Right lobe of liver (tissue), 4 donors: ENCODE results near the gene WTAP.

ENCODE experiments used
- POLR2A ChIP-seq: fragments of 450-650 bp; IDR thresholded peaks from one replicate; pipeline ENCODE4 v1.6.1; 2017; ENCODE audit warnings: antibody characterized with exemption, mild to moderate bottlenecking
- TF ChIP-seq, protein P1 (sequence below), 4 donors: fragments of 200-600 bp in 3 of 4; fragments of 450-650 bp in 1 of 4; IDR thresholded peaks; one replicate each; pipeline versions ENCODE4 v1.5.1 to v1.8.0; 2016 to 2022; ENCODE audit warnings: antibody characterized with exemption in 4 of 4, mild to moderate bottlenecking in 2 of 4
- donor health status: DM: no; HTN: no; CAD: no.
- donor health status: DM: no; HTN: no; CAD: no.
- donor health status: DM: no; HTN: yes; CAD: no.

DNA sequence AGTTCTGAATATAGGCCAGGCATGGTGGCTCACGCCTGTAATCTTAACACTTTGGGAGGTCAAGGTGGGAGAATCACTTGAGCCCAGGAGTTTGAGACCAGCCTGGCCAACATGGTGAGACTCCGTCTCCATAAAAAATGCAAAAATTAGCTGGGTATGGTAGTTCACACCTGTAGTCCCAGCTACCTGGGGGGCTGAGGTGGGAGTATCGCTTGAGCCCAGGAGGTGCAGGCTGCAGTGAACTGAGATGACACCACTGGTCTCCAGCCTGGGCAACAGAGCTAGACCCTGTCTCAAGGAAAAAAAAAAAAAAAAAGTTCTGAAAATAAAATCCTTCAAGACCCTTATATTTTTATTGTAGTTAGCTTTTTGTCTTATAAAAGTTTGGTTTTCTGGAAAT lies 11.7 kb upstream of the WTAP start:
- TF ChIP-seq, protein P1, sequence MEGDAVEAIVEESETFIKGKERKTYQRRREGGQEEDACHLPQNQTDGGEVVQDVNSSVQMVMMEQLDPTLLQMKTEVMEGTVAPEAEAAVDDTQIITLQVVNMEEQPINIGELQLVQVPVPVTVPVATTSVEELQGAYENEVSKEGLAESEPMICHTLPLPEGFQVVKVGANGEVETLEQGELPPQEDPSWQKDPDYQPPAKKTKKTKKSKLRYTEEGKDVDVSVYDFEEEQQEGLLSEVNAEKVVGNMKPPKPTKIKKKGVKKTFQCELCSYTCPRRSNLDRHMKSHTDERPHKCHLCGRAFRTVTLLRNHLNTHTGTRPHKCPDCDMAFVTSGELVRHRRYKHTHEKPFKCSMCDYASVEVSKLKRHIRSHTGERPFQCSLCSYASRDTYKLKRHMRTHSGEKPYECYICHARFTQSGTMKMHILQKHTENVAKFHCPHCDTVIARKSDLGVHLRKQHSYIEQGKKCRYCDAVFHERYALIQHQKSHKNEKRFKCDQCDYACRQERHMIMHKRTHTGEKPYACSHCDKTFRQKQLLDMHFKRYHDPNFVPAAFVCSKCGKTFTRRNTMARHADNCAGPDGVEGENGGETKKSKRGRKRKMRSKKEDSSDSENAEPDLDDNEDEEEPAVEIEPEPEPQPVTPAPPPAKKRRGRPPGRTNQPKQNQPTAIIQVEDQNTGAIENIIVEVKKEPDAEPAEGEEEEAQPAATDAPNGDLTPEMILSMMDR (IDR thresholded peaks at IDR 0.05) = no peak
- no peak for TF ChIP-seq POLR2A
